C4-2B (cell line): ENCODE results near the gene CD44.

Experiments used
- CTCF ChIP-seq: fragments of 450-650 bp; conservative IDR thresholded peaks from 2 replicates; pipeline ENCODE4 v1.5.1; 2017; ENCODE audit warnings: mild to moderate bottlenecking
- ZFX ChIP-seq: fragments of 450-650 bp; IDR thresholded peaks from 2 replicates; pipeline ENCODE4 v1.6.1; 2017

- TF ChIP-seq CTCF (no peak), ZFX (no peak)
Measured at GRCh38 chr11:35232891-35233330, 93.9 kb downstream of the CD44 start.
